Mucosa of stomach (tissue), 1 donor: Measurements from ENCODE around the gene SPEF2.

Experiments used
- H3K27me3 ChIP-seq: one replicate; pipeline ENCODE4 v1.7.0; 2013; ENCODE audit warnings: mild to moderate bottlenecking, low read length; ENCODE audit not compliant: control insufficient read depth, insufficient read depth
- H3K36me3 ChIP-seq: one replicate; pipeline ENCODE4 v1.7.0; 2013; ENCODE audit warnings: low read length; ENCODE audit not compliant: control insufficient read depth, insufficient read depth
- H3K4me1 ChIP-seq: one replicate; pipeline ENCODE4 v1.7.0; 2013; ENCODE audit warnings: mild to moderate bottlenecking, low read length; ENCODE audit not compliant: control insufficient read depth, insufficient read depth
- H3K4me3 ChIP-seq: one replicate; pipeline ENCODE4 v1.7.0; 2013; ENCODE audit warnings: low read length
- H3K9ac ChIP-seq: one replicate; pipeline ENCODE4 v1.7.0; 2013; ENCODE audit warnings: mild to moderate bottlenecking, low read length, moderate library complexity
- H3K9me3 ChIP-seq: one replicate; pipeline ENCODE4 v1.7.0; 2013; ENCODE audit warnings: mild to moderate bottlenecking, low read length, moderate library complexity; ENCODE audit not compliant: control insufficient read depth
- donor health status: Pancreatic carcinoma.

SPEF2 gene

GRCh38 chr5:35776757-35777156, 159.1 kb downstream of the SPEF2 start:
- H3K4me1 ChIP-seq: no peaks in the 10 kb centered on the region
- H3K9me3 ChIP-seq: no peaks in the 10 kb centered on the region
- H3K36me3 ChIP-seq: no peaks in the 10 kb centered on the region
- H3K27me3 ChIP-seq: no peaks in the 10 kb centered on the region
- H3K4me3 ChIP-seq: no peak overlapping the region
- H3K9ac ChIP-seq: no peak overlapping the region

- Histone ChIP-seq H3K27me3 (no peaks in the 10 kb centered on the region), H3K9me3 (no peaks in the 10 kb centered on the region), H3K9ac (no peak overlapping the region), H3K36me3 (no peaks in the 10 kb centered on the region), H3K4me1 (no peaks in the 10 kb centered on the region), H3K4me3 (no peak overlapping the region)
Measured at GRCh38 chr5:35777358-35778087, 159.9 kb downstream of the SPEF2 start.

GRCh38 chr5:35778259-35778769, 160.7 kb downstream of the SPEF2 start:
- Histone ChIP-seq H3K36me3 (no peaks in the 10 kb centered on the region), H3K4me3 (no peak overlapping the region), H3K9ac (no peak overlapping the region), H3K4me1 (no peaks in the 10 kb centered on the region), H3K9me3 (no peaks in the 10 kb centered on the region), H3K27me3 (no peaks in the 10 kb centered on the region)

GRCh38 chr5:35780236-35780635, 162.6 kb downstream of the SPEF2 start:
- Histone ChIP-seq H3K27me3 (no peaks in the 10 kb centered on the region), H3K4me1 (no peaks in the 10 kb centered on the region), H3K9me3 (no peaks in the 10 kb centered on the region), H3K36me3 (no peaks in the 10 kb centered on the region), H3K4me3 (no peak overlapping the region), H3K9ac (no peak overlapping the region)

GRCh38 chr5:35781181-35781790, 163.6 kb downstream of the SPEF2 start:
- Histone ChIP-seq H3K4me3 (no peak overlapping the region), H3K9ac (no peak overlapping the region), H3K4me1 (no peaks in the 10 kb centered on the region), H3K9me3 (no peaks in the 10 kb centered on the region), H3K36me3 (no peaks in the 10 kb centered on the region), H3K27me3 (no peaks in the 10 kb centered on the region)

- Histone ChIP-seq H3K36me3 (no peaks in the 10 kb centered on the region), H3K9me3 (no peaks in the 10 kb centered on the region), H3K27me3 (no peaks in the 10 kb centered on the region), H3K9ac (no peak overlapping the region), H3K4me3 (no peak overlapping the region), H3K4me1 (no peaks in the 10 kb centered on the region)
Measured at GRCh38 chr5:35783551-35783950, 165.9 kb downstream of the SPEF2 start.

- Histone ChIP-seq H3K27me3 (no peaks in the 10 kb centered on the region), H3K36me3 (no peaks in the 10 kb centered on the region), H3K4me3 (no peak overlapping the region), H3K9me3 (no peaks in the 10 kb centered on the region), H3K9ac (no peak overlapping the region), H3K4me1 (no peaks in the 10 kb centered on the region)
Measured at GRCh38 chr5:35785601-35786085, 168.0 kb downstream of the SPEF2 start.

- Histone ChIP-seq H3K4me1 (no peaks in the 10 kb centered on the region), H3K27me3 (no peaks in the 10 kb centered on the region), H3K4me3 (no peak overlapping the region), H3K36me3 (no peaks in the 10 kb centered on the region), H3K9me3 (no peaks in the 10 kb centered on the region), H3K9ac (no peak overlapping the region)
Measured at GRCh38 chr5:35788724-35789123, 171.1 kb downstream of the SPEF2 start.

- no peak overlapping the region for H3K4me3 ChIP-seq
- H3K4me1 ChIP-seq: no peaks in the 10 kb centered on the region
- H3K9me3 ChIP-seq: no peaks in the 10 kb centered on the region
- H3K9ac ChIP-seq: no peak overlapping the region
- H3K27me3 ChIP-seq: no peaks in the 10 kb centered on the region
- H3K36me3 ChIP-seq: no peaks in the 10 kb centered on the region
Measured at GRCh38 chr5:35789732-35790456, 172.2 kb downstream of the SPEF2 start.

- Histone ChIP-seq H3K27me3 (no peaks in the 10 kb centered on the region), H3K36me3 (no peaks in the 10 kb centered on the region), H3K4me1 (no peaks in the 10 kb centered on the region), H3K4me3 (no peak overlapping the region), H3K9ac (no peak overlapping the region), H3K9me3 (no peaks in the 10 kb centered on the region)
Measured at GRCh38 chr5:35790457-35790822, 172.8 kb downstream of the SPEF2 start.

GRCh38 chr5:35794328-35794619, 176.6 kb downstream of the SPEF2 start:
- Histone ChIP-seq H3K27me3 (no peaks in the 10 kb centered on the region), H3K4me1 (no peaks in the 10 kb centered on the region), H3K9ac (no peak overlapping the region)

DNA sequence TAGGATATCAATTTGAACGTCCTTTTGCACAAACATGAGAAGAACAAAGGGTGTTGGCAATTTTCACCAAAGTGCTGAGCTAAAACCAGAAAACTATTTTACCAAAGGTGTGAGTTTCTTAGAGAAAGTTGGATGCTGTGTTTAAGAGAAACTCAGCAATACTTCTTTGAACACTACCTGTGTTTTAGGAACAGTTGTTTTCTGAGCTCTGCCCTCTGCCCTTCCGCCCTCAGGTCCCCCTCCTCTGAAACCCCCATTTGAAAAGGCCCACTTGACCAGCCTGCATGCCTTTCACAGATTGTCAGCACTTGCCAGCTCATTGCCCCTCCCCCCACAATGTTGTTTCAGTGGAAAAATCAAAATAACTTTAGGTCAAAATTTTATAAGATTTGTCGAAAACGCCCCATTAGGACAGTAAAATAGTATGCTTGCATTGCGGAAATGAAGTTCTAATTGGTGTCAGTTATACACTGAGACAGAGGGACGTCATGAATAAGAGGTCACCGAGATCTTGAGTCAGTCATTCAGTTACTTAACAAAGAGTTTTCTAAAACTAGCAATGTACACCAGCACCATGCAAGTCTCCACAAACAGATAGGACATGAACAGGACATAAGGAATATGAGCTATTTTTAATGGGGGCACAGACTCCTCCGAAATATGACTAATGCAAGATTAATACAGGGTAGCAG, 177.2 kb downstream of the SPEF2 start:
- H3K4me3 ChIP-seq: no peak overlapping the region
- H3K27me3 ChIP-seq: no peaks in the 10 kb centered on the region
- H3K9me3 ChIP-seq: no peaks in the 10 kb centered on the region
- no peaks in the 10 kb centered on the region for H3K4me1 ChIP-seq
- no peaks in the 10 kb centered on the region for H3K36me3 ChIP-seq
- H3K9ac ChIP-seq: no peak overlapping the region

More at GRCh38 chr5:35794328-35794619, 176.6 kb downstream of the SPEF2 start:
- H3K9me3 ChIP-seq: no peaks in the 10 kb centered on the region
- no peak overlapping the region for H3K4me3 ChIP-seq
- H3K36me3 ChIP-seq: no peaks in the 10 kb centered on the region
